Myocyte (in vitro differentiated cells): Measurements from ENCODE around the gene CLEC16A. TPM values are rescaled to one million over a fixed set of nuclear protein-coding genes. Genes with fewer than 3 reads are reported as not detected.
A peak's percentile ranks its signal among the peaks of the same experiment; 100 is the strongest.

Experiments used
- DNase-seq: peaks from one replicate; pipeline ENCODE4 v3.0.0-alpha.2; 2012; ENCODE audit warnings: low read depth
- total RNA-seq: library from RNA; depleted of rRNA; stranded (reverse); fragments of >200 nt; gene quantifications from 2 replicates; pipeline ENCODE4 v1.2.3, GENCODE V29; 2014

The CLEC16A gene
- total RNA-seq, 1 donor from 2014 or later, result 20.7 TPM

DNA sequence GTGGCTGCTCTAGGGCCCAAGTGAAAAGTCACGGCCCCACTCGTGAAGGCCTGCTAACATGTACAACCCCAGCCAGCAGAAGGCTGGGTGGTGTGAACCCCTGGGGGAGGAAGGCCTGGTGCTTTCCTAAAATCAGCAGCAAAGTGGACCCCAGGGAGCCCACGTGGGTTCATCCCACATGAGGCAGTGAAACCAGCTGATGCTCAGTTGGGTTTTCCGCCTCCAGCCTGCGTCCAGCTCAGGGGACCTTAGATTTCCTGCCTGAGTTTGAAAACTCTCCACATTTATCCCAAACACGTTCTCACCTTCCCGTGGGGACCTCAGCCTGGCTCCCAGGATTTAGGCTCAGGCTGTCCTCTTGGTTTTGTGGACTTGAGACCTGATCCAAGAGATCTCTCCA, 225.8 kb downstream of the CLEC16A start:
- no peak for DNase-seq

DNA sequence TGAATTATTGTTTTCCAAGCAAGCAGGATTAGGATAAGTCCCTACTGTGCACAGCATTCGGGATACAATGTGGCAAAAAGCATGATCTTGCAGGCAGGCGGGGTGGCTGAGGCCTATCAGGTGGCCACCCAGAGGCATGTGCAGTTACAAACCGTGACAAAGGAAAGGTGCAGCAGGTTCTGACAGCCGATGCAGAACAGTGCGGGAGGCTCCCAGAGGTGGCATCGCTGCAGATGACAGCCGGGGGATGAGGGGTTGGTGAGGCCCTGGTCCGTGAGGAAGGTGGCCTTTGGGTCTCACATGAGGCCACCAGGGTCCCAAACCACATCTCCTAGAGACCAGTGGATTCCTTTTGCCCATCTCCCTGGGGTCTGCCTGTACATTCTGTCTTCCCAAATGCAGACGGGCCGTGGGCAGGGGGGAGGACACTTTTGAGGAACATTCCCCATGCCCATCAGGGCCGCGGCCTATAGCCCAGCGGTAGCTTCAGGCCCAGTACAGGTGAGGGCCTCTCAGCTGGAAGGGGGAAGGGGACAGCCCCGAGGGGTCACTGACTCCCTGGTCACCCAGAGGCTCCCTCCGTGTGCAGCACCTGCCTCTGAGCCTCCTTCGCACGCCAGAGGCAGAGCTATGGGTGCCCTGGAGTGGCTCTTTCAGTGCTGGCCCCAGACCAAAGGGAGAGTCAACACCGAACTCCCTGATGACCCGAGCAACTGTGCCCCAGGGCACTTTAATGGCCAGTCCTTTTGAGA, 226.5 kb downstream of the CLEC16A start:
- no peak for DNase-seq

DNA sequence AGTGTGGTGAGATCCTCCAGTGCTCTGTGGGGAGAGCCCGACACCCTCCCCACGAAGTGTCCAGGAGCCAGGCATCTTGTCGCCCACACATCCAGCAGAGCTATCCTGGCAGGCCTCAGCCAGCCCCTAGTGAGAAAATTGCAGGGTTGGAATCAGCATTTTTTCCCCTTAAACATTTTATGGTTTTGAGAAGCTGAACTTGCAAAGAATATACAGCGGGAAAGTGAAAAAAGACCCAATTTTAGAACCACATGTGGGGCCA, 227.0 kb downstream of the CLEC16A start:
- DNase-seq, result no peak

DNA sequence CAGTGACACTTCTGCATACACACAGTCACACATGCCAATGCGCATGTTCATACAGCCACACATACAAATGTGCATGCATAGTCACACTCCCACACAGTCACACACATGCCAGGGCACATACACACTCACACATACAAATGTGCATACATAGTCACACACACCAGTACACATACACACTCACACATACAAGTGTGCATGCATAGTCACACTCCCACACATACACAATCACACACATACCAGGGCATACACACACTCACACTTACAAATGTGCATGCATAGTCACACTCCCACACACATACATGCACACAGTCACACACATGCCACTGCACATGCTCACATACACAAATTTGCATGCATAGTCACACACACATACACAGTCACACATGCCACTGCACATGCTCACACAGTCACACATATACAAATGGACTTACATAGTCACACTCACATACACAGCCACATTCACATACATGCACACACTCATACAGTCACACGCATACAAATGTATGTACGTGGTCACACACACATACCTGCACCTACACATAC, 227.5 kb downstream of the CLEC16A start:
- no peak for DNase-seq

DNA sequence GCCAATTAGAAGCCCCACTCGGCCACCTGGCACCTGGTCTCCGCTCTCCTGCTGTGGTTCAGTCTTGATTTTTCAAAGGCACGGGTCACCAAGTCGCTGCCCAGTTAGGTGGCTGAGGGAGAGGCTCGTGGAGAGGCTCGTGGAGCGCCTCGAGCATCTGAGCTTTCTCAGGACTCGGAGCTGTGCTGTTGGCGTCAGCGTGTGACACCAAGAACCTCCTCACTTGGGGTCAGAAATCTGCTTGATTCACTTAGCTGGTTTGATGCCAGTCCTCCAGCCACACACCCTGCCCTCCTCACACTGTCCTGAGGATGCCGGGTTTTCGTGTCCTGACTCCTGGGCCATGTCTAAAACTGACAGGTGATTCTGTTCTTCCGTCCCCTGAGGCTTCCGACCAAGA, 229.1 kb downstream of the CLEC16A start:
- no peak for DNase-seq

DNA sequence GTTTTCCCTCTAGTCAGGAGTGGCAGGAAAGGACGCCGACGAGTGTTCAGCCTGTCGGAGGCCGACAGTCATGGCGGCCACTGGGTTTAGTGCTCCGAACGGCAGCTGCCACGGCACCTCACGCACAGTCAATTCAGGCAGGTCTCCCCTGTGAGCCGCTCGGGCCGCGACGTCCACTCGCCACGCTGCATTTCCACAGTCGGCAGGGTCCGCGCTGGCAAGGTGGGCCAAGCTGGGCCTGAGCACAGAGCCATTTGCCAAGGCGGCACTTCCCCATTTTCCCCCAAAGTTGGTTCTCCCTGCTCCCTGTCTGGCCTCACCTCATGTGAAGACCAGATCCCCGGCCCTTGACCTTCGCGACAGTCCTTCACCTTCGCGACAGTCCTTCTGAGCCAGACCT, 229.8 kb downstream of the CLEC16A start:
- DNase-seq, result no peak

DNA sequence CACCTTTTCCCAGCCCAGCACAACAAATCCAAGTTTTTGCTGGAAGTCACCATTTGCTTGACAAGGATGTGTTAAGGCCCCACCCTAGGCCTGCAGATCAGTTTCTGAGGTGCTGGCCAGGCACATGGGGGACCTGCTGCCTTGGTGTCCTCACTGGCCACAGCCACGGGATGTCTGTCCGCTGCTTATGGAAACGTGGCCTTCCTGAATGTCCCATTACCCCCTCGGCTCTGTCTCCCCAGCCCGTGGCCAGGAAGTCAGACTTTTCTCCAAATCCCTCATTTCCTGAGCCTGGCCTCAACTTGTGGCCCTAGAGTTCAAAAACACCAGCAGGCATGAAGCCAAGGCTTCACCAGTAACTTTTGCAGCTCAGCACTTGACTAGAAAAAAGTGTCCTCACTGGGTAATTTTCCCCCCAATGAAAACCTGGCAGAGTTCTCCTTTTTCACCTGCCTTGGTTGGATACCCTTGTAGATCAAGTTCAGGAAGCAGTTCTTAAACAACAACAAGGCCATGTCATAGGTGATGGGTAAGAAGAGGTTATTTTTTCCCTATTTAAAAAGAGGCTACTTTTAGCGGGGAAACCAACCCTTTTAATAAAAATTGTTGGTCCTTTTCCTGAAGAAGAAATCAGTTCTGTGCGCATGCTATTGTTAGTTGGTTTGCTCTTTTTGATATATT, 230.9 kb downstream of the CLEC16A start:
- DNase-seq, result no peak

DNA sequence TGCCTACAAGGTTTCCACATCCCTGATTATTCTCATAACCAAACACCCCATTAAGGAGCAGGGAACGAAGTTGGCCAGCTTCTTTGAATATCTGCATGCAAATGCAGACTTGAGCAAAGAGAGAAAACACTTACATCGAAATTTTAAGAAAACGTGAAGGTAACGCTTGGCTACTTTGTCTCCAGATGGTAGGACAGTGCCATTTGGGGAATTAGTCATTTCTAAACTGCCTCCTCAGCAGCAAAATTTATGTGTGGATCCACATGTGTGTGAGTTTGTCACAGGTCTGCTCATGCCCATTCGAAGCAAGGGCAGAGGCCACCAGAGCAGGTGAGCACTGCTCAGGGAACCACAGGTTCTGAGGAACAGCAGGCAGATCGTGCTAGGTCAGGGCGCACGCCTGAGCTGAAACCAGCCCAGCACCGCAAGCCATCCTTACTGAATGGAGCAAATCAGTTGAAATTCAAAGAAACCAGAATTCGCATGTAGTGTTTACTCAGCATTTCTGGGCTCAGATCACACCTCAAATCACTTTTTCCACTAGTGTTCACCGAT, 231.5 kb downstream of the CLEC16A start:
- no peak for DNase-seq

DNA sequence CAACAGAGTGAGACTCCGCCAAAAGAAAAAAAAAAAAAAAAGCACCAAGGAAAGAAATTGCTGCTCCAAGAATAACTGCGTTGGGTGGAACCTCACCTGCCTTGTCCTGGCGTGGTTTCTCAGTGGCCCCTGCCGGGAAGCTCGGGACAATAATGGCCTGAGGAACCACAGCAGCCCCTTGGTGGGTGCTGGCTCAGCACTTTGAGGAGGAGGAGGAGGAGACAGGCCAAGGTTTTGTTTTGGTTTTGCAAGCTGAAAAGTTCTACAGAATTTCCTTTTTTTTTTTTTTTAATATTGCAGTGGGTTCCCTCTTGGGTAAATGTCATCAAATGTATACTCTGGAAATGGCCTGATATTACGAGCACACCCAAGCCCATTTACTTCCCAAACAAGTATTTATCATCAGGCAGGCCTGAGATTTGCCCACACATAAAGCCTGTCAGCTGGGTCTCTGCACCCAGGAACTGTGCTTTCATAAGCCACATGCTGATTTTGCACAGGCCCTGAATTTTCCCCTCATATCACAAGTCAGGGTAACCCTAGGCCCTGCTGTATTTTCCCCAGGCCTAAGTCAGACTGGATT, 233.3 kb downstream of the CLEC16A start:
- DNase-seq, result no peak

DNA sequence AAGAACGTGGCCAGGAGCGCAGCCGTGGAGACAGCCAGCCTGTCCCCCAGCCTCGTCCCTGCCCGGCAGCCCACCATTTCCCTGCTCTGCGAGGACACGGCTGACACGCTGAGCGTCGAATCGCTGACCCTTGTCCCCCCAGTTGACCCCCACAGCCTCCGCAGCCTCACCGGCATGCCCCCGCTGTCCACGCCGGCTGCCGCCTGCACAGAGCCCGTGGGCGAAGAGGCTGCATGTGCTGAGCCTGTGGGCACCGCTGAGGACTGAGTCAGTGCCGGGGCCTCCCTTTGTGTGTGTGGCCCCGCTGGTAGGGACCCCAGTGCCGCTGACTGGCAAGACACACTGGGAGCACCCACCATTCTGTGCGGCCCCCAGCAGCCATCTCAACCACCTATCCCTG, 234.1 kb downstream of the CLEC16A start:
- DNase-seq, result no peak

DNA sequence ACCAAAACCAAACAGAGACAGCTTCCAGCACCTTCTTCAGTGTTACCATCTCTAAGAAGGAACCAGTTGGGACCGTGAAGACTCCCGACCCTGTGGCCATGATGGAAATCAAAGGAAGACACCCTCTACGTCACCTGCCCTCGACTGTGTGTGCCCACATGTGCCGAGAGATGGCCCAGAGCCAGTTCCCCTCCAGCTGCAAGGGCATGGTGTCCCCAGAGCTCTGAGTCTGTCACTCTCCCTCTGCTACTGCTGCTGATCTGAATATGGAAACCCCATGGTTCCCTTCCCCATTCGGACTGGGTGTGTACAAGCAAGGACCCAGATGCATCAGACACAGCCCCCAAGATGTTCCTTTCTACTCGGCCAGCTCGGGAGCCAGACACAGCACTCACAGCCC, 235.2 kb downstream of the CLEC16A start:
- no peak for DNase-seq

DNA sequence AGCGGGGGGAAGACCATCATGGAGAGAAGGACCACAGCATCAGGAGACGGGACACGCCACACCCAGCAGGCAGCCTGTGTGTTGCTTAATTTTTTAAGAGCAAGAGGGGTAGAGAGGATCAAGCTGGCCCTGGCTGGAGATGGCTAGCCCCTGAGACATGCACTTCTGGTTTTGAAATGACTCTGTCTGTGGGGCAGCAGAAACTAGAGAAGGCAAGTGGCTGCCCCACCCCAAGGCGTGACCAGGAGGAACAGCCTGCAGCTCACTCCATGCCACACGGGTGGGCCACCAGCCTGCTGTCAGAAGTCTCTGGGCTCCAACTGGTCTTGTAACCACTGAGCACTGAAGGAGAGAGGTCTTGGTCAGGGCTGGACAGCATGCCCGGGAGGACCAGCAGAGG, 236.1 kb downstream of the CLEC16A start:
- DNase-seq, result peak; percentile 75

DNA sequence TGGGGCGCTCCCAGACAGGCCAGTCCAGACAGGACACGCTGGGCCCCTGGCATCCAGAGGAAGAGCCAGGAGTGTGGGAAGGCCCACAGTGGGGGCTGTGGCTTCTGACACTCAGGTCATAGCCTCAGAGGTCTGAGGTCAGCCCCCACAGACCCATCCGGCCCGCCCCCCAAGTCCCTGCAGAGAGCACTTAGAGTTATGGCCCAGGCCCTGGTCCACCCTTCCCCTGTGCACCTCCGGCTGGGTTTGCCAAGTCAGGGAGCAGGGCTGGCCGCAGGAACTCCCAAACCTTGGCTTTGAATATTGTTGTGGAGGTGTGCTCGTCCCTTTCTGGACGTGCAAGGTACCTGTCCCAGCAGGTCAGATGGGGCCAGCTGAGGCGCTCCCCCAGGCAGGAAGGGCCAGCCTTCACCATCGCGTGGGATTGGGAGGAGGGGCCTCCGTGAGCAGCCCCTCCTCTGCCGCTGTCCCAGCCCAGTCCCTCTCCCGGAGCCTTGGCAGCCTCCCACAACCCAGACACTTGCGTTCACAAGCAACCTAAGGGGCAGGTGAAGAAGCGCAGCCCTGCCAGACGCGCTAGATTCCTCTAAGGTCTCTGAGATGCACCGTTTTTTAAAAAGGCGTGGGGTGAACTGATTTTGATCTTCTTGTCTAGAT, 237.0 kb downstream of the CLEC16A start:
- DNase-seq, result no peak

DNA sequence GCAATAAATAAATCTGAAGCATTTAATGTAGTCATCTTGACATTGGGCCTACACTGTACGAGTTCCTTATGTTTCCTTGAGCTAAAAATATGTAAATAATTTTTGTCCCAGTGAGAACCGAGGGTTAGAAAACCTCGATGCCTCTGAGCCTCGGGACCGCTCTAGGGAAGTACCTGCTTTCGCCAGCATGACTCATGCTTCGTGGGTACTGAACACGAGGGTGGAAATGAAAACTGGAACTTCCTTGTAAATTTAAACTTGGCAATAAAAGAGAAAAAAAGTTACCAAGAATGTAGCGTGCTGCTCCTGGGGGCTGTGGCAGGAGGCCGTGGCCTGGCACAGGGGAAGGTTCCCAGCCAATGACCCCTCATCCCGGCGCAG, 237.5 kb downstream of the CLEC16A start:
- DNase-seq, result no peak

DNA sequence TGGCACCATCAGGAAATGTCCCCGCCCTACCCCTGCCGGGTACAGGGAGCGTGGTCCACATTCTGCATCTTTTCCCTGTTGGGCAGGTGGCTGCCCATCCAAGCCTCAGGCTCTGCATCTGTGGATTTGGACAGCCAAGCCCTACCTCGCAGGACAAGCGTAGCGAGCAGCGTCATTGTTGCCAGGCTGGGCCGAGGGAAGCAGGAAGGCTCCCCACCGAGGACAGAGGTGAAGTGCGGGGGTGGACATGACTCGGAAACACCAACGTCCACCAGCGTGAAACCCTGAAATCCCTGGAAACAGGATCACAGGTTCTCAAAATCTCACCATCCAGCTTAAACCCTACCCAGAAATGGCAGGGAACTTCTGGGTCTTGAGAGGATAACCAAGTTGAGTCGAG, 238.0 kb downstream of the CLEC16A start:
- DNase-seq, result no peak

DNA sequence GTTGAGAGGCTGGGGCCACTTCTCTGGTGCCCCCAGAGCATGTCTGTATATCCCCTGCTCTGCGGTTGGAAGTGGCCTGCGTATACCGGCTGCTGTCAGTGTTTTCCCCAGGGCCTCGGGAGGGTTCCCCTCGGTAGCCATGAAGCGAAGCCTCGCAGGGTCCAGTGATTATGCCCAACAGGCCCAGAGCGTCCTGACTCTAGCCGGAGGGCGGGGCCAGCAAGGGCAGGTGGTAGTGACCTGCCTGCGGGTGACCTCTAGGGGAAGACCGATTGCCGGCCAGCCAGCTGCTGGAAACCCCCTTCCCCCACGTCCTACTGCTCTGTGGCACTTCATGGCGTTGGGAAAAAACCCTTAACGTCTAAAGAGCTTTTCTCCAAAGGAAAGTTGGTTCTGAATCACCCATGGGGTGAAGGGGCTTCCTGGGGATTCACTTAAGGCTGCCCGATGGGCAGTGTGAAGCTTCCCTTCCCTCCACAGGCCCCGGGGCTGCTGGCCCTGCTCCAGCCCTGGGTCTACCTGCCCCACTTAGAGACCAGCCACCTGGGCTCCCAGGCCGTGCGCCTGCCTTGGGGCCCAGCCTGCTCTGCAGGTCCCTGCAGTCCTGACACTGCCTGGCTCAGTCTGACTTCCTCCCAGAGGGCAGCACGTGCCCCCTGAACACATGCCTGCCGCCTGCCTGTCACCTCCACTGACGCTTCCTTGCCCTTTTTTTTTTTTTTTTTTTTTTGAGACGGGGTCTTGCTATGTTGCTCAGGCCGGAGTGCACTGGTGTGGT, 238.9 kb downstream of the CLEC16A start:
- no peak for DNase-seq

DNA sequence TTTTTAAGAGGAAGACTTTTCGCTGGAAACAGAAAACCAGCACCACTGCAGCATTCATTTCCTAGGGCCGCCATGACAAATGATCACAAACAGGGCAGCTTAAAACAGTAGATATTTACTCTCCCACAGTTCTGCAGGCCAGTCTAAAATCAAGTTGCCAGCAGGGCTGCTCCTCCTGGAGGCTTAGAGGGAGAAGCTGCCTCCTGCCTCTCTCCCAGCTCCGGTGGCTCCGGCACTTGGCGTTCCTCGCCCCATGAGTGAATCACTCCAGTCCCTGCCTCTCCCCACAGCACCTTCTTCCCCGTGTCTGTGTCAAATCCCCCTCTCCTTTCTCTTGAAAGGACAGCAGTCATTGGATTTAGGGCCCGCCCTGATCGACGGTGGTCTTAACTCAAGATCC, 239.6 kb downstream of the CLEC16A start:
- DNase-seq, result no peak

DNA sequence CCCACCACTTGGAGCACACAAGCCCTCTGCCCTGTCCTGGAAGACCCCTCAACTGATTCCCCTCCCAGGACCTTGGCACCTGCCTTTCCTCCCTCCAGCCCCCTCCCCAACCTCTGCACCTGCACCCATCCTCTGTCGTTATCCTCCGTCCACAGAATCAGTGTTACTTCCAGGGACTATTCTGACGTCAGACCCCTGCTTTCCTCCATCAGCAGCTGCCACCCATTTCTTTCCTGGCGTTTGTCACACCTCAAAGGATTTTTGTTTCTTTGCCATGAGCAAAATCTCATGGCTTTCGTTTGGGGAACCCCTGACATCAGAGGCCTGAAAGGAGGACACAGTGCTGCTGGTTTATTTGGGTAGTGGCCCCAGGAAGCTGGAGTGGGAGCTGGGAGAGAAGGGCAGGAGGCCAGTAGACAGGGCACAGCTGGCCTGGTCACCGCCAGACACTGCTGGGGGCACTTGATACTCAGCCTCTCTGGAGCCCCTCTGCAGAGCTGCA, 243.2 kb downstream of the CLEC16A start:
- DNase-seq, result no peak

DNA sequence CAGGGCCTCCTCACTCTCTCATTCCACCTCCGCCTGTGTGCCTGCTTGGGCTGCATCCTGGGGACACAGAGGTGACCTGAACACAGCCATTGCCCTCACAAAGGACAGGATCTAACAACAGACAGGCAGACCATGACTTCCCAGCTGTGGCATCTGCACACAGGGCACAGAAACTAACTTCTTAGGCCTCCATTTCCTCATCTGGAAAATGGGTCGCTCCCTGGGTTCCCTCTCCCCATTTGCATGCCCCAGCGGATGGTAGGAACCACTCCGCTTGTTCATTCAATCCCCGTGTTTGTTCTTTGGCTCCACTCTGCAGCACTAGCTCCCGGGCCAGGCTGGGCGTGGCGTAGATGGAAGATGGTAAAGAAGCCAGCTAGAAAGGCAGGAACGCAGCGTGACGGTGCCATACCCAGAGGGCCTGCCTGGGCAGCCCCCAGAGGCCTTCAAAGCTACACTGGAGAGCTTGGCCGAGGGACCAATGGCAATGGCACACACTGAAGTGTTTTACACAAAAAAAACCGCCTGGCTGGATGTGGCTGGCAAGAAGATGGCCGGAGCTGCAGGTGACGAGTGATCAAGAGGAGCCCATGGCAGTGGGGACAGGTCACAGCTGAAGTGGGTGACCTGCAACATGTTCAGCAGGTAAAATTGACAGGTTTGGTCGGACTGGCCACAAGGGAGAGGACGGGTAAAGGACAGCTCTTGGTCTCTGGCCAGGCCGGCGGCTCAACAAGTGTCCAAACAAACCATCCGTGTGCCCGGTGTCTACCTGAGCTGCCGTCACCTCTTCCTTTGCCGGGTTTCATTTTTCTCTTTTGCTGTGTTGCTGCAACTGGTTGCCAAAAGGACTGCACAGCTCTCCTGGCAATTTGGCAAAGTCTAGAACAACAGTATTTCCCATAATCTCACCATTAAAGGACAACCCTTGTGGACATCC, 244.7 kb downstream of the CLEC16A start:
- DNase-seq, result no peak
